ENCODE data around the gene TUBB4B.
A peak's percentile ranks its signal among the peaks of the same experiment; 100 is the strongest.

The TUBB4B gene
- total RNA-seq = 127 to 391 (median 274) reads per million in 9 experiments

- Mint-ChIP-seq H3K4me1 (ENCODE audit: low read depth in 2 of 2) (peaks cover 19 to 22% of the 10 kb centered on the region in 2 donors), H3K36me3 (ENCODE audit: insufficient read depth) (peaks cover 38% of the 10 kb centered on the region), H3K9me3 (no peaks in the 10 kb centered on the region), H3K27ac (peak within 1 kb of the TSS; percentile 91 to 97), H3K27me3 (no peaks in the 10 kb centered on the region), H3K4me3 (peak within 1 kb of the TSS; percentile 86 to 97)
- peak; percentile 74 for ATAC-seq (replicated peaks)
- peak; percentile 94 to 96 (median 96) for DNase-seq
Observed at GRCh38 chr9:137240841-137241489, at the start of gene TUBB4B. TUBB4B (plus strand) TSS chr9:137241287; CDS start chr9:137241361, 74 bp downstream.

GRCh38 chr9:137191691-137192447, 49.2 kb upstream of the TUBB4B start:
- peaks cover 34% of the 10 kb centered on the region for H3K36me3 Mint-ChIP-seq (ENCODE audit: insufficient read depth)
- no peak for ATAC-seq (replicated peaks)

GRCh38 chr9:137192448-137192780, 48.7 kb upstream of the TUBB4B start:
- Mint-ChIP-seq H3K4me3 (no peak overlapping the region), H3K27me3 (no peaks in the 10 kb centered on the region), H3K36me3 (ENCODE audit: insufficient read depth) (peaks cover 30% of the 10 kb centered on the region), H3K27ac (no peak overlapping the region), H3K4me1 (ENCODE audit: low read depth in 2 of 2) (peaks cover 19 to 23% of the 10 kb centered on the region in 2 donors), H3K9me3 (no peaks in the 10 kb centered on the region)
- DNase-seq (no peak), ATAC-seq (replicated peaks) (no peak)

More at GRCh38 chr9:137191691-137192447, 49.2 kb upstream of the TUBB4B start:
- no peak overlapping the region for H3K4me3 Mint-ChIP-seq
- no peak for DNase-seq
- H3K27me3 Mint-ChIP-seq = no peaks in the 10 kb centered on the region
- peak overlapping the region in 1 of 2 donors; percentile 95 for H3K27ac Mint-ChIP-seq
- no peaks in the 10 kb centered on the region for H3K9me3 Mint-ChIP-seq
- H3K4me1 Mint-ChIP-seq (ENCODE audit: low read depth in 2 of 2) = peaks cover 23 to 25% of the 10 kb centered on the region in 2 donors

DNA sequence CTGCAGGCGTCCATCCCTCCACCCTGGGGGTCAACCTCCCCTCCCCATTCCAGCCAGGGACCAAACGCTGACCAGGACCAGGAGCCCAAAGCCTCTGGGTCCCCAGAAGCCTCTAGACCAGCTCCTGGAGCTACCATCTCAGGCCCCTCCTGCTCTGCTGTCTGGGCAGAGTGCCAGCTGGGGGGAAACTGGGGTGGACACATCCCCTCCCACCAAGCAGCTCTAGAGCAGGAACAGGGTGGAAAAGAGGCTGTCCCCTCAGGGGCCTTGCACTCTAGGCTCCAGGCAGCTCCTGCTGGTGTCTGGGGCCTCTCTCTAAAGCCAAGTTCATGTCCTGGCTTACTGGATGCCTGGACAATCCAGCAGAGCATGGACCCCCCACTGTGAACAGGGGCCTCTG, 48.2 kb upstream of the TUBB4B start:
- Mint-ChIP-seq H3K36me3 (ENCODE audit: insufficient read depth) (peaks cover 25% of the 10 kb centered on the region), H3K27me3 (no peaks in the 10 kb centered on the region), H3K27ac (no peak overlapping the region), H3K4me1 (ENCODE audit: low read depth in 2 of 2) (peaks cover 16 to 18% of the 10 kb centered on the region in 2 donors), H3K4me3 (no peak overlapping the region), H3K9me3 (no peaks in the 10 kb centered on the region)
- no peak for DNase-seq
- no peak for ATAC-seq (replicated peaks)

- Mint-ChIP-seq H3K4me3 (no peak overlapping the region), H3K27me3 (no peaks in the 10 kb centered on the region), H3K36me3 (ENCODE audit: insufficient read depth) (peaks cover 18% of the 10 kb centered on the region), H3K9me3 (no peaks in the 10 kb centered on the region), H3K27ac (no peak overlapping the region), H3K4me1 (ENCODE audit: low read depth in 2 of 2) (peaks cover 16% of the 10 kb centered on the region in 2 donors)
- no peak for ATAC-seq (replicated peaks)
- no peak for DNase-seq
Observed at GRCh38 chr9:137193771-137194170, 47.3 kb upstream of the TUBB4B start.

DNA sequence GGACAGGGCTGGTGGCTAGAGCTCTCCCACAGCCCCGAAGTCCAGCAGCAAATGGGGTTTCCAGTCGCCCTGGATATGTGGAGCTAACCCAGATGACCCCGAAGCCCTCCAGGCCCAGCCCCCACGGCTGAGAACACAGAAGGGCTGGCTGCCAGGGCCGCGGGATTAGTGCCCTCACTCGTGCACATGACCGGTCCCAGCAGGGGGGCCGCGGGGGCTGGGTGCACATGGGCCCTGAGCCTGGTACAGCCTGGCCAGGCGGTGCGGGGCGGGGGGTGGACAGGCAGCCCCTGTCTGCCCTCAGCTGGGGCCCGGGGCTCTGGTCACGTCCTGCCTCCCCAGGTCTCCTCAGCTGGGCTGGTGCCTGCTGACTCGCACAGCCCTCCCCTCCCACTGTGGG, 46.7 kb upstream of the TUBB4B start:
- Mint-ChIP-seq H3K4me3 (no peak overlapping the region), H3K4me1 (ENCODE audit: low read depth in 2 of 2) (peaks cover 11% of the 10 kb centered on the region in 2 donors), H3K27ac (no peak overlapping the region), H3K36me3 (ENCODE audit: insufficient read depth) (peaks cover 16% of the 10 kb centered on the region), H3K9me3 (no peaks in the 10 kb centered on the region), H3K27me3 (no peaks in the 10 kb centered on the region)
- DNase-seq (no peak), ATAC-seq (replicated peaks) (no peak)

GRCh38 chr9:137194909-137195308, 46.2 kb upstream of the TUBB4B start:
- H3K4me1 Mint-ChIP-seq (ENCODE audit: low read depth in 2 of 2) = peaks cover 9% of the 10 kb centered on the region in 2 donors
- peaks cover 16% of the 10 kb centered on the region for H3K36me3 Mint-ChIP-seq (ENCODE audit: insufficient read depth)
- DNase-seq (no peak), ATAC-seq (replicated peaks) (no peak)
- no peaks in the 10 kb centered on the region for H3K27me3 Mint-ChIP-seq
- H3K27ac Mint-ChIP-seq = no peak overlapping the region
- no peaks in the 10 kb centered on the region for H3K9me3 Mint-ChIP-seq
- H3K4me3 Mint-ChIP-seq = no peak overlapping the region

DNA sequence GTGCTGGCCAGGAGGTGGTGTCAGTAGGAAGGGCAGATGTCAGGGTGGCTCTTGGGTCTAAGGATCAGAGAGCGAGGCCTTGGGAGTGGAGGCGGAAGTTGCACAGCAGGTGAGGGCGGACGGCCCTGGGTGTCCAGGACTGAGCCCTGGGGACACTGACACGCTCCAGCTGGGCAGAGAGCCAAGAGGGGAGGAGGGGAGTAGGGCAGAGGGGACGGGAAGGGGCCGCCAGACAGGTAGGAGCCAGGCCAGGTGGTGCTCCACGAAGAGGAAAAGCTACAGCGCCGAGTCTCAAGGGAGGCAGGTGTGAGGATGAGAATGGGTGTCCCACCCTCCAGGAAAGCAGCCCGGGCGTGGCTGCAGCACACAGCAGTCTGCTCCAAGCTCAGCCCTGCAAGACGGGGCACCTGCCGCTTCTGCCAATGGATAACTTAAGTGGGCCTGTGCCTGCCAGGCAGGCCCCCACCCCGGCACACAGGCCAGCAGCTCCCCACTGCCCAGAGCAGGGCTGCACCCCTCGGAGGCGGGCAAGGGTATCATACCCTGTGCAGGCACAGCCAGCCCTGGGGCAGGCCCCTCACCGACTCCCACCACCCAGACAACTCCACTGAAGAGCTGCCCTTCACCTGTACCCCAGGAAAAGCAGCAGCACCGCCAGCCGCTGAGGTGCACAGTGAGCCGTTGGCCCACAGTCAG, 45.4 kb upstream of the TUBB4B start:
- H3K36me3 Mint-ChIP-seq (ENCODE audit: insufficient read depth) = peaks cover 13% of the 10 kb centered on the region
- no peak for ATAC-seq (replicated peaks)
- no peak for DNase-seq
- H3K27ac Mint-ChIP-seq = no peak overlapping the region
- H3K4me3 Mint-ChIP-seq = no peak overlapping the region
- no peaks in the 10 kb centered on the region for H3K9me3 Mint-ChIP-seq
- H3K27me3 Mint-ChIP-seq = no peaks in the 10 kb centered on the region
- peaks cover 6% of the 10 kb centered on the region in 2 donors for H3K4me1 Mint-ChIP-seq (ENCODE audit: low read depth in 2 of 2)

DNA sequence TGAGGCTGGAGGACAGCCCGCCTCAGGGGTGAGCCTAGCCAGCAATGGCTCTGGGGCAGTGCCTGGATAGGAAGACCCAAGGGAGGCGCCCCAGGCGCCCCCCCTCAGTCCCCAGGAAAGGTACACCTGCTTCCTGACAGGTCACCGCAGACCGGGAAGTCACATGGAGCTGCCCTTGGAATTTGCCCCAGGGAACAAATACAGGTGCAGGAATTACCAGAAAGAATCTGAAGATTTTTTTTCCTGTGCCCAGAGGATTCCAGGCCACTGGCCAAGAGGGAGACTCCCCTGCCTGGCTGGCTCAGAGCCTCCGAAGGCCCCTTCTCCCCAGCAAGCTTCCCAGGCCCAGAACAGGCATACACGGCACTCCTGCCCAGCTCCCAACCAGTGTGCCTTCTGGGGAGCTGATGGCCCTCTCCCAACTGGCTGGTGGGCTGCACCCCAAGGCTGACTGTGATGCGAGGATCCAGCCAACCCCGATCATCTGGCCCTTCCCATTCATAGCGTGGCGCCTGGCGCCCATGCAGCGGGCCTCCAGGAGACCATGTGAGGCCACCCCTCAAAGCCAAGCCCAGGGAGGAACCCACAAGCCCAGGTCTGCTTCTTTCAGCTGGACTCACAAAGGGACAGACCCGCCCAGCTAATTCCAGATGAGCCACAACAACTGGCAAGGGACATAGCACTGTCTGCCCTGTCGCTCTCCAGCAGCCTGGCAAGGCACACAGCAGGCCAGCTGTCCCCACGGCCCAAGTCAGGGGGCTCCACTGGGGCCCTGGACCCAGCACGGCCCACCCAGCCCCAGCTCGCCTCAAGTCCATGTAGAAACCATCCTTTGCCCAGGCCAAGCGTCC, 42.8 kb upstream of the TUBB4B start:
- no peaks in the 10 kb centered on the region for H3K27me3 Mint-ChIP-seq
- H3K4me1 Mint-ChIP-seq (ENCODE audit: low read depth in 2 of 2) = peaks cover 8 to 14% of the 10 kb centered on the region in 2 donors
- DNase-seq = no peak
- no peak overlapping the region for H3K4me3 Mint-ChIP-seq
- no peaks in the 10 kb centered on the region for H3K9me3 Mint-ChIP-seq
- H3K36me3 Mint-ChIP-seq (ENCODE audit: insufficient read depth) = peaks cover 8% of the 10 kb centered on the region
- ATAC-seq (replicated peaks) = no peak
- H3K27ac Mint-ChIP-seq = no peak overlapping the region

- ATAC-seq (replicated peaks) (no peak), DNase-seq (no peak)
- Mint-ChIP-seq H3K36me3 (ENCODE audit: insufficient read depth) (peaks cover 8% of the 10 kb centered on the region), H3K27ac (no peak overlapping the region), H3K4me1 (ENCODE audit: low read depth in 2 of 2) (peaks cover 8 to 14% of the 10 kb centered on the region in 2 donors), H3K9me3 (no peaks in the 10 kb centered on the region), H3K4me3 (peak overlapping the region in 1 of 2 donors; percentile 85), H3K27me3 (no peaks in the 10 kb centered on the region)
Observed at GRCh38 chr9:137198902-137199283, 42.2 kb upstream of the TUBB4B start.

- H3K9me3 Mint-ChIP-seq = no peaks in the 10 kb centered on the region
- peaks cover 8 to 16% of the 10 kb centered on the region in 2 donors for H3K4me1 Mint-ChIP-seq (ENCODE audit: low read depth in 2 of 2)
- DNase-seq = no peak
- no peak for ATAC-seq (replicated peaks)
- H3K27ac Mint-ChIP-seq = peak overlapping the region in 1 of 2 donors; percentile 83
- no peaks in the 10 kb centered on the region for H3K27me3 Mint-ChIP-seq
- H3K36me3 Mint-ChIP-seq (ENCODE audit: insufficient read depth) = peaks cover 15% of the 10 kb centered on the region
- H3K4me3 Mint-ChIP-seq = peak overlapping the region; percentile 77 to 85
Observed at GRCh38 chr9:137199411-137200121, 41.5 kb upstream of the TUBB4B start.

- ATAC-seq (replicated peaks) = peak; percentile 90
- Mint-ChIP-seq H3K9me3 (no peaks in the 10 kb centered on the region), H3K4me3 (peak within 1 kb of the TSS; percentile 85), H3K27me3 (no peaks in the 10 kb centered on the region), H3K27ac (peak within 1 kb of the TSS; percentile 81 to 89), H3K4me1 (ENCODE audit: low read depth in 2 of 2) (peaks cover 8 to 20% of the 10 kb centered on the region in 2 donors), H3K36me3 (ENCODE audit: insufficient read depth) (peaks cover 25% of the 10 kb centered on the region)
- peak; percentile 97 to 98 (median 97) for DNase-seq
Observed at GRCh38 chr9:137200311-137201204, 40.5 kb upstream of the TUBB4B start, which contains the start of gene TPRN. TPRN (minus strand) TSS chr9:137200741; CDS start chr9:137200711, 30 bp downstream.
